AG09309 (cell line): ENCODE results near the gene LIMS1.
"Not testable (repeated sequence)": the region's sequence is repeated elsewhere in the genome, so short reads cannot be mapped to it uniquely, and the experiment has no call there.

Source experiments
- DNase-seq: peaks from one replicate; pipeline ENCODE4 v3.0.0-alpha.2; 2010; ENCODE audit warnings: low read depth
- H3K4me3 ChIP-seq: 2 replicates; pipeline ENCODE4 v1.5.1; 2011; ENCODE audit warnings: mild to moderate bottlenecking, low read depth, low read length, moderate library complexity; ENCODE audit not compliant: control insufficient read depth
- TF ChIP-seq, protein P1 (sequence below): IDR thresholded peaks from 2 replicates; pipeline ENCODE4 v1.5.1; 2011; ENCODE audit warnings: mild to moderate bottlenecking, low read depth, low read length, inconsistent platforms; ENCODE audit not compliant: insufficient read depth, control insufficient read depth; ENCODE audit errors: missing control alignments

Gene LIMS1

DNA sequence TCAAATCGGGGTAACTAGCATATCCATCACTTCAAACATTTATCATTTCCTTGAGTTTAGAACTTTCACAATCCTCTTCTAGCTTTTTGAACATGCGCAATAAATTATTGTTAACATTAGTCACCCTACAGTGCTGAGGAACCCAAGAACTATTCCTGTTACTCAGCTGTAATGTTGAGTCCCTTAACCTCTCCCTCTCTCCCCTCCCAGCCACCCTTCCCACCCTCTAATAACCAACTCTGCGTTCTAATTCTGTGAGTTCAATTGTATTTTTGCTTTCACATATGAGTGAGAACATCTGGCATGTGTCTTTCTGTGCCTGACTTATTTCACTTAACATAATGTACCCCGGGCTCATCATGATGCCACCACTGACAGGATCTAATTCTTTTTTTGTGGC lies 106.5 kb downstream of the LIMS1 start:
- H3K4me3 ChIP-seq, result no peak overlapping the region
- DNase-seq, result no peak
- TF ChIP-seq, protein P1, sequence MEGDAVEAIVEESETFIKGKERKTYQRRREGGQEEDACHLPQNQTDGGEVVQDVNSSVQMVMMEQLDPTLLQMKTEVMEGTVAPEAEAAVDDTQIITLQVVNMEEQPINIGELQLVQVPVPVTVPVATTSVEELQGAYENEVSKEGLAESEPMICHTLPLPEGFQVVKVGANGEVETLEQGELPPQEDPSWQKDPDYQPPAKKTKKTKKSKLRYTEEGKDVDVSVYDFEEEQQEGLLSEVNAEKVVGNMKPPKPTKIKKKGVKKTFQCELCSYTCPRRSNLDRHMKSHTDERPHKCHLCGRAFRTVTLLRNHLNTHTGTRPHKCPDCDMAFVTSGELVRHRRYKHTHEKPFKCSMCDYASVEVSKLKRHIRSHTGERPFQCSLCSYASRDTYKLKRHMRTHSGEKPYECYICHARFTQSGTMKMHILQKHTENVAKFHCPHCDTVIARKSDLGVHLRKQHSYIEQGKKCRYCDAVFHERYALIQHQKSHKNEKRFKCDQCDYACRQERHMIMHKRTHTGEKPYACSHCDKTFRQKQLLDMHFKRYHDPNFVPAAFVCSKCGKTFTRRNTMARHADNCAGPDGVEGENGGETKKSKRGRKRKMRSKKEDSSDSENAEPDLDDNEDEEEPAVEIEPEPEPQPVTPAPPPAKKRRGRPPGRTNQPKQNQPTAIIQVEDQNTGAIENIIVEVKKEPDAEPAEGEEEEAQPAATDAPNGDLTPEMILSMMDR, result no peak

DNA sequence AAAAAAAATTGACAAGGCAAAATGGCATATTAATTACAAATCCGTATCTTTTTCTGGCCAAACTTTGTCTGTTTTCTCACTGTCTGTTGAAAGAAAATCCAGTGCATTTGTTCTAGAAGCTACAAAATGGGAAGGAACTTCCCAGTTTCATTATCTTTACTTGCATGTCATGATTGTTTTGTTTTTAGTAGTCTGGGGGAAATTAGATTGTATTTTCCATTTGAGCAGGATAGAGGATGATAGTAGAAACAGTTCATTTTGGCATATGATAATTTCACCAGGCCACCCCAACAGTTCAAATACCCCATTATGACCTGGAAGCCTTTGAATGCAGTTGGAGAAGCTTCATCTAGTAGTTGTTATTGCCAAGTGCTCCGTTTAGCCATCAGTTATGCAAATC lies 107.5 kb downstream of the LIMS1 start:
- no peak overlapping the region for H3K4me3 ChIP-seq
- DNase-seq, result no peak
- TF ChIP-seq, protein P1, result no peak

DNA sequence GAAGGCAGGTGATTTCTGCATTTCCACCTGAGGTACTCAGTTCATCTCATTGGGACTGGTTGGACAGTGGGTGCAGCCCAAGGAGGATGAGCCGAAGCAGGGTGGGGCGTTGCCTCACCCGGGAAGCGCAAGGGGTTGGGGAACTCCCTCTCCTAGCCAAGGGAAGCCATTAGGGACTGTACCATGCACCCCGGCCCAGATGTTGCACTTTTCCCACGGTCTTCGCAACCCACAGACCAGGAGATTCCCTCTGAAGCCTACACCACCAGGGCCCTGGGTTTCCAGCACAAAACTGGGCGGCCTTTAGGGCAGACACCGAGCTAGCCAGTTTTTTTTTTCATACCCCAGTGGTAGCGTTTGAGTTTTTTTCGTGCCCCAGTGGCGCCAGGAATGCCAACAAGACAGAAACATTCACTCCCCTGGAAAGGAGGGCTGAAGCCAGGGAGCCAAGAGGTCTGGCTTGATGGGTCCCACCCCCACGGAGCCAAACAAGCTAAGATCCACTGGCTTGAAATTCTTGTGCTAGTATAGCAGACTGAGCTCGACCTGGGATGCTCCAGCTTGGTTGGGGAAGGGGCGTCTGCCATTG lies 109.1 kb downstream of the LIMS1 start:
- DNase-seq, result no peak
- TF ChIP-seq, protein P1, result no peak
- H3K4me3 ChIP-seq, result no peak overlapping the region

DNA sequence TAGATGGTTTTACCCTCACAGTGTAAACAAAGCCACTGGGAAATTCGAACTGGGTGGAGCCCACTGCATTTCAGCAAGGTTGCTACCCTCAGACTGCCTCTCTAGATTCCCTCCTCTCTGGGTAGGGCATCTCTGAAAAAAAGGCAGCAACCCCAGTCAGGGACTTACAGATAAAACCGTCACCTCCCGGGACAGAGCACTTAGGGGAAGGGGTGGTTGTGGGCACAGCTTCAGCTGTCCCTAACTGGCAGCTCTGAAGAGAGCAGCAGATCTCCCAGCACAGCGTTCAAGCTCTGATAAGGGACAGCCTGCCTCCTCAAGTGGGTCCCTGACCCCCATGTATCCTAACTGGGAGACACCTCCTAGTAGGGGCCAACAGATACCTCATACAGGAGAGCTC lies 109.6 kb downstream of the LIMS1 start:
- DNase-seq, H3K4me3 ChIP-seq: not testable (repeated sequence)

DNA sequence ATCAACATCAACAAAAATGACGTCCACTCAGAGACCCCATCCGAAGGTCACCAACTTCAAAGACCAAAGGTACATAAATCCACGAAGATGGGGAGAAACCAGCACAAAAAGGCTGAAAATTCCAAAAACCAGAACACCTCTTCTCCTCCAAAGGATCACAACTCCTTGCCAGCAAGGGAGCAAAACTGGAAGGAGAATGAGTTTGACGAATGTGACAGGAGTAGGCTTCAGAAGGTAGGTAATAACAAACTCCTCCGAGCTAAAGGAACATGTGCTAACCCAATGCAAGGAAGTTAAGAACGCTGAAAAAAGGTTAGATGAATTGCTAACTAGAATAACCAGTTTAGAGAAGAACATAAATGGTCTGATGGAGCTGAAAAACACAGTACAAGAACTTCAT lies 110.2 kb downstream of the LIMS1 start:
- DNase-seq, result not testable (repeated sequence)

DNA sequence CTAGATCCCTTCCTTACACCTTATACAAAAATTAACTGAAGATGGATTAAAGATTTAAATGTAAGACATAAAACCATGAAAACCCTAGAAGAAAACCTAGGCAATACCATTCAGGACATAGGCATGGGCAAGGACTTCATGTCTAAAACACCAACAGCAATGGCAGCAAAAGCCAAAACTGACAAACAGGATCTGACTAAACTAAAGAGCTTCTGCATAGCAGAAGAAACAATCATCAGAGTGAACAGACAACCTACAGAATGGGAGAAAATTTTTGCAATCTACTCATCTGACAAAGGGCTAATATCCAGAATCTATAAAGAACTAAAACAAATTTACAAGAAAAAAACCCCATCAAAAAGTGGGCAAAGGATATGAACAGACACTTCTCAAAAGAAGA lies 114.5 kb downstream of the LIMS1 start:
- H3K4me3 ChIP-seq, DNase-seq: not testable (repeated sequence)

More for the DNA sequence above, 110.2 kb downstream of the LIMS1 start:
- not testable (repeated sequence) for H3K4me3 ChIP-seq

DNA sequence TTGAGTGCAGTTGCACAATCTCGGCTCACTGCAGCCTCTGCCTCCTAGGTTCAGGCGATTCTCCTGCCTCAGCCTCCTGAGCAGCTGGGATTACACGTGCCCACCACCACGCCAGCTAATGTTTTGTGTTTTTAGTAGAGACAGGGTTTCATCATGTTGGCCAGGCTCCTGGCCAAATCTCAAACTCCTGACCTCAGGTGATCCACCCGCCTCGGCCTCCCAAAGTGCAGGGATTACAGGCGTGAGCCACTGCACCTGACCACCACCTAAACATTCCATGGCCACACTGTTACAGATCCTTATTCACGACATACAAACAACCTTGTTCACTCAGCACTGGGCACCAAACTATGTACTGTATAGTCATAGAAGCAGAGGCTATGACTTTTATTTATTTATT lies 116.2 kb downstream of the LIMS1 start:
- DNase-seq, result not testable (repeated sequence)

DNA sequence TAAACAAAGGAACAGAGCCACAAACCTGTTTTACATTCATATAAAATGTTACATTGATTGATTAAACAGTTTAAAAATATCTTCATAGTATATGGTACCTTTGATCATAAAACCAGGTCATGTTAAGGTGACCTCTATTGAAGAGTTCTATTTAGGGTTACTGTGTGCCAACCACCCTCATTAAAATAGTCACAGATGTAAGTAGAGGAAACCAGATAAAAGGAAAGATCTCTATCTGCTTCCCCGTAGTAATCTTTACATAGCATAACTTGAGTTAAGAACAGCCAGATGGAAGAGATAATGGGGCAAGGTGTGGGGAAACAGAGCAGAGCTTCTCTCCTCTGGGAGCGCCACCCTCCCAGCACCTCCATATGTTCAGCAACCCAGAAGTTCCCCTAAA lies 117.2 kb downstream of the LIMS1 start:
- not testable (repeated sequence) for DNase-seq, H3K4me3 ChIP-seq

More for the DNA sequence above, 116.2 kb downstream of the LIMS1 start:
- not testable (repeated sequence) for H3K4me3 ChIP-seq

DNA sequence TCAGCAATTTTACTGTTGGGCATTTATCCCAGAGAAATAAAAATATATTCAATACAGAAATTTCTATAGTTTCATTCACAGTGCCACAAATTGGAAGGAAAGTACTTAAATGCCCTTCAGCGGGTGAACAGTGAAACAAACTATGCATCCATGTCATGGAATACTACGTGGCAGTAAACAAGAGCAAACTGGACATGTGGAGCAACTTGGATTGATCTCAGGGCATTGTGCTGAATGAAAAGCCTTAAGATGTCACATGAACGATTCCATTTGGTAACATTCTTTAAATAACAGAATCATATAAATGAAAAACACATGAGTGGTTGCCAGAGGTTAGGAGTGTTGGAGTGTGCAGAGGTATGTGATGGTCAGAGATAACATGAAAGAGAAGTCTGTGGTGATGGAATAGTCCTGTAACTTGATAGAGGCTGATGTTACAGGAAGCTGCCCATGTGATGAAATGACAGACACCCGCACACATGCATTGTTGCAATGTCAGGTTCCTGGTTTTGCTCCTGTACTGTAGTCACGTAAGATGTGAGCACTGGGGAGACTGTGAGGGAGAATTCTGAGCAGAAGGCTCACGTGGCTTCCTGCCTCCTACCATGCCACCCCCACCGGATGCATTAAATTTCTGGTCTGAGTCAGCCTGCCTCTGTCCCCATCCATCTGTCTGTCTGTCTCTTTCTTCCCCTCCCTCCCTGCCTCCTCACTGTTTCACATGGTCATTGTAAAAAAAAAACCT lies 118.1 kb downstream of the LIMS1 start:
- H3K4me3 ChIP-seq, result not testable (repeated sequence)
- DNase-seq, result peak; percentile 92

DNA sequence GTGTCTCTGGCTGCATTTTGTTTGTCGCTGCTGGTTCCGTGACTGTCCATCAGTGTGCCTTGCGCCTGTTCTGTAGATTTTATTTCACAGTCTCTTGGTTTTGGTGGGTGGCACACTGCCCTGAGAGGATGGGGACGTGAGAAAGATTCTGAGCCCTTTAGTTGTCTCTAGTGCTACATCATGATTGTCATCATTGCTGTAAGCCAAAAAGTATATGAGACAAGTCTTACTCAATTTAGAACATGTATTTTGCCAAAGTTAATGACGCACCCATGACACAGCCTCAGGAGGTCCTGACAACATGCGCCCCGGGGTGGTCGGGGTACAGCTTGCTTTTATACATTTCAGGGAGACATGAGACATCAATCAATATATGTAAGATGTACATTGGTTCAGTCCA lies 119.2 kb downstream of the LIMS1 start:
- not testable (repeated sequence) for DNase-seq, H3K4me3 ChIP-seq

DNA sequence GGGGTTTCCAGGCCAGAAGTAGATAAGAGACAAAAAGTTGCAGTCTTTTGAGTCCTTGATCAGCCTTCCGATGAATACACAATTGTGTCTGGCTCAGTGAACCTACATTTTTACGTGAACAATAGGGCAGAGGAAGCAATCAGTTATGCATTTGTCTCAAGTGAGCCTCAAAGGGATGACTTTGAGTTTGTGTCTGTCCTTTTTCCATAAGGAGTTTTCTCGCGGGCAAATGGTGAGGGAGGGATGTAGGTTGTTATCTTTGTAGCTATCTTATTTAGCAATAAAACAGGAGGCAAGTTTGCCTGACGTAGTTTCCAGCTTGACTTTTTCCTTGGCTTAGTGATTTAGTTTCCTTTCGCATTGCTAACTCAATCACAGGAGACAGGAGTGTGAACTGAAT lies 119.6 kb downstream of the LIMS1 start:
- not testable (repeated sequence) for DNase-seq, H3K4me3 ChIP-seq

DNA sequence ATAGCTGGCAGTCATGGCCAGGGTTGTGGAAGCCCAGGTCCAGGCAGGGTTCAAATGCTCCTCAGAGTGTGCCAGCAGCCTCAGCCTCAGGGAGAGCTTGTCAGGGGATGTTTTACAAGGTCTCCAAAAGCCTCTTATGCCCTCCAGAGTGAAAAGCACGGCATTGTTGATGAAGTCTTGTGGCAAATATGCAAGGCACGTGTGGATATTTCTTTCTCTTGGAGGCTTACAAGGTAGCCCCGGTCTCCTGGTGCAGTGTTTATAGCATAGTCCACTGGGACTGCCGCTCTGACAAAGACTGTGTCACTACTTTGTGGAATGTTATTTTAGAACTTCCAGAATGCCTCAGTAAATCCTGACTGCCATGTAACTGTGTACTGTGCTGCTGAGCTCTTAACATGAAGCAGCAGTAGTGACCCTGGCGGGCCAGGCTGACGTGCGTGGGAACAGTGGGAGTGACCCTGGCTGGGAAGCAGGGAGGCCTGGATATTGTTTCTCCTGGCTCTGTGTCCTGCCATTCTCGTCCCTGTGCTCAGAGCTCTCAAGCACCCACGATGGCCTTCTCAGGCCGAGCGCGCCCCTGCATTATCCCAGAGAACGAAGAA lies 120.4 kb downstream of the LIMS1 start:
- DNase-seq, H3K4me3 ChIP-seq: not testable (repeated sequence)

DNA sequence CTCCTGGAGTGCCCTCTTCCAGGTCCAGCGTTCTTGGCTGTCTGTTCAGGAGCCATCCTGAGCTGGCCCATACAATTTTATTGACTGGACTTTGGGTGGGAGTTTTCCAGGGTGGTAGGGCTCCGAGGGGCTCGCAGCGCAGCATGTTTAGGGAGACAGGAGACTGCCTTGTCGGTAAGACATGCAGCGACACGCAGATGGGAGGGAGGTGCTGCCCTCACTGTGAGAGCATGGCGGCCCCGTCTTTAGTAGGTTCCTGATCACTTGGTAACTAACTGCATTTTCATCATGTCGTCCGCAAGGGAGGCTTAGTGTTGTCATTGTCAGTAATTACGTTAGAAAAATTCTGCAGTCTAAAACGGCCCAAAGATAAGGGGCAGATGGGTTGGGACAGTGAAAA lies 121.0 kb downstream of the LIMS1 start:
- DNase-seq, H3K4me3 ChIP-seq: not testable (repeated sequence)

DNA sequence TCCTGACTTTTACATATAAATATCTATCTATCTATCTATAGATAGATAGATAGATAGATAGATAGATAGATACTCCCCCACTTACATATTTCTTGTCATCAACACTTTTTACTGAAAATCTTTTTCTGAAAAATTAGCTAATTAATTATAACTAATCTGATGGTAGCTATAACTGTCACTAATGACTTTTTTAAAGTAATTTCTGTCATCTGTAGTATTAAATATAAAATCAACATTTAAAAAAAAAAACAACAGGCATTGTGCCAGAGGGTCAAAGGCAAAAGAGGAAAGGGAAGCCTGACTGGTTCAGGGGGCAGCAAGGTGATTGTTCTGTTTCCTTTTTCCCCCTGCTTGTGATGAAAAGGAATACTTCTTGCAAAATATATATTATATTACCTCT lies 122.0 kb downstream of the LIMS1 start:
- not testable (repeated sequence) for DNase-seq, H3K4me3 ChIP-seq

DNA sequence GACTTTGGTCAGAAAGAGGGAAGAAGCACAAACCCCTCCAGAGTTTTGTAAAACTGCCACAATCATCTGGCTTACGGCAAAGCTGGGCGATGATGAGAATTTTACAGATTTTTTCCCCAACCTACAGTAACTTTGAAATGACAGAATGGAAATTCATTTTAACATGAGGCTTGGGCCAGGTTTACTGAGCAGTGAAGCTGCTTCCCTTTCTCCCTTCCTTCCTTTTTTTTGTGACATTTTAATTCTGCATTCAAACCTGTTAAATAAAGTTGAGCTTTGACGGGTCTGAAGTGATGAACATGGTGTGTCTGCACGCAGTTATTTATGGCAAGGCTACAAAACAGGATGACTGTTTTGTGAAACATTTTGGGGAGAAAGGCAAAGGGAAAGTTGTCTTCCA lies 123.2 kb downstream of the LIMS1 start:
- H3K4me3 ChIP-seq, DNase-seq: not testable (repeated sequence)
